Activated CD8-positive, alpha-beta memory T cell treated with anti-CD3 and anti-CD28 coated beads, Interleukin-2, amount 50 U/mL, for 24 hours (primary cell): Measurements from ENCODE around the gene SSC4D.
"Not testable (repeated sequence)": the region's sequence is repeated elsewhere in the genome, so short reads cannot be mapped to it uniquely, and the experiment has no call there.

ENCODE experiments used
- DNase-seq: peaks from one replicate; pipeline ENCODE4 v3.0.0-alpha.2; 2020; ENCODE audit errors: extremely low read depth

SSC4D gene

DNA sequence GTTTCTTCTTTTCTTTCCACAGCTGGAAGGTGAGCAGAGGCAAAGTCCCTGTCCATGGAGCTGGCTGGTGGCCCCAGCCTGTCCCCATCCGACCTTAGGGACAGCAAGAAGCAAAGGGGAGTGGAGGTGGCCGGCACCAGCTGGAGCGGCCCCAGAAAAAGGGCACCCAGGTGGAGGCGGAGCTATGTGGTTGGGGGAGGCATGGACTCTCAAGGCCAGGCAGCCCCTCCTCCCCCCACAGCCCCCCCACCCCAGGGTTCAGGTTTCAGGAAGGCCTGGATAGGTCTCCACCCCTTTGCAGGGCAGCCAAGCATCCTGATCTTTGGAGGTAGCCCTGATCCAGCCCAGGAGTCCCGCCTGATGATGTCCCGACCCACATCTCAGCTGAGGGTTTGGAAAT, at the start of gene SSC4D:
Gene SSC4D (minus strand): TSS at position 161 of the 400 bp plus-strand sequence. CDS start 5,258 bp downstream, outside the sequence.
- no peak for DNase-seq

DNA sequence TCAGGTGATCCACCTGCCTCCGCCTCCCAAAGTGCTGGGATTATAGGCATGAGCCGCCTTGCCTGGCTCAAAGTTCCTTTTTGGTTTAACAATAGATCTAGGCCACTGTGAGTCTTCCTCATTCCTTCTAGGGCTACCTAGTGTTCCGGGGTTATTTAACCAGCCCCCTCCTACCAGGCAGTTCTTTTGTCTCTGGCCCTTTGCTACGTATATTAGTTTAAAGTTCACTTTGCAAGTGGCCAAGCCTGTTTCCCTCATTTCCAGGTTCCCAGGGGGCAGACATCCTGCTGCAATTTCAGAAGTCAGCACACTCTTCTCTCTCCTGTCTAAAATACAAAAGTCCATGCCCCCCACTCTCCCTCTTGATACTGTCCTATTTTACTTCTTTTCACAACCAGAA, 49.0 kb upstream of the SSC4D start:
- DNase-seq, result not testable (repeated sequence)

DNA sequence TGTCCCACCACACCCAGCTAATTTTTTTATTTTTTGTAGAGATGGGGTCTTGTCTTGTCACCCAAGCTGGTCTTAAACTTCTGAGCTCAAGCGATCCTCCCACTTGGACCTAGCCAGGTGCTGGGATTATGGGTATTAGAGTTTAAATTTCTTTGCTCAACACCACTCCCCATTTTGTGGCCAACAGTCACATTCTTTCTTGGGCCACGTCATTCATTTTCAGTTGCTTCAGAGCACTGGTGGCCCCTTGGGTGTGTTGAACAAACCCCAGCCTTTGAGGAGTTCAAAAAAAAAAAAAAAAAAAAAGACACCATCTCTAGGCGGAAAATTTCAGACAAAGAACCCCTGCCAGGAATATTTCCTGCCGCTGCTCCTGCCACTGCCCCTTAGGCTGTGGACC, 47.5 kb upstream of the SSC4D start:
- not testable (repeated sequence) for DNase-seq

DNA sequence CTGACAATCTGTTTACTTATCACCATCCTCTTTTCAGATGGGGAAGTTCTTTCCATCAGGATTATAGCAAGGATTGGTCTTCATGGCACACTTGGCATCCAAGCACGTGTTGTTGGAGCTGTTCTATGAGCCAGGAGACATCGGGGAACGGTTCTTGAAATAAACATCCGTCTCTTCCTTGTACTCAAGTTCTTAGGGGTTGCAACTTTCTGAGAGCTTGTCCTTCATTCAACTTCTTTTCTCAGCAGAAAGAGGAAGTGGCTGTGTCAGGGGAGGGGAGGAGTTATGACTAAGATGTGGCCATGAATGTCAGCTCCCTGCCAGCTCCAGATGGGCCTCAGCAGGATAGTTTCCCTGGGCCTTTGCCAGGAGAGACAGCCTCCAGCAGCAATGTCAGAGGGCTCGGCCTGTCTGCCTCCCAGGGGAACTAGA, 36.1 kb upstream of the SSC4D start:
- not testable (repeated sequence) for DNase-seq

DNA sequence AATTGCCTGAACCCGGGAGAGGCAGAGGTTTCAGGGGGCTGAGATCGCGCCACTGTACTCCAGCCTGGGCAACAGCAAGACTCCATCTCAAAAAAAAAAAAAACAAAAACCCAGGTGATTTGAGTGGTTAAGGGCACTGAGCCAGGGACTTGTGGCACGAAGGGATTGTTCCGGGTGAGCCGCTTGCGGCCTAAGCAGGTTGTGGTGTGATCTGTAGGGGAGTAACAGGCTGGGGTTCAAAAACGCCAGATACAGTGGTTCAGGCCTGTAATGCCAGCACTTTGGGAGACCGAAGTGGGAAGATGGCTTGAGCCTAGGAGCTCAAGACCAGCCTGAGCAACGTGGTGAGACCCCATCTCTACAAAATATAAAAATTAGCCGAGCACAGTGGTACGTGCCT, 34.3 kb upstream of the SSC4D start:
- not testable (repeated sequence) for DNase-seq

DNA sequence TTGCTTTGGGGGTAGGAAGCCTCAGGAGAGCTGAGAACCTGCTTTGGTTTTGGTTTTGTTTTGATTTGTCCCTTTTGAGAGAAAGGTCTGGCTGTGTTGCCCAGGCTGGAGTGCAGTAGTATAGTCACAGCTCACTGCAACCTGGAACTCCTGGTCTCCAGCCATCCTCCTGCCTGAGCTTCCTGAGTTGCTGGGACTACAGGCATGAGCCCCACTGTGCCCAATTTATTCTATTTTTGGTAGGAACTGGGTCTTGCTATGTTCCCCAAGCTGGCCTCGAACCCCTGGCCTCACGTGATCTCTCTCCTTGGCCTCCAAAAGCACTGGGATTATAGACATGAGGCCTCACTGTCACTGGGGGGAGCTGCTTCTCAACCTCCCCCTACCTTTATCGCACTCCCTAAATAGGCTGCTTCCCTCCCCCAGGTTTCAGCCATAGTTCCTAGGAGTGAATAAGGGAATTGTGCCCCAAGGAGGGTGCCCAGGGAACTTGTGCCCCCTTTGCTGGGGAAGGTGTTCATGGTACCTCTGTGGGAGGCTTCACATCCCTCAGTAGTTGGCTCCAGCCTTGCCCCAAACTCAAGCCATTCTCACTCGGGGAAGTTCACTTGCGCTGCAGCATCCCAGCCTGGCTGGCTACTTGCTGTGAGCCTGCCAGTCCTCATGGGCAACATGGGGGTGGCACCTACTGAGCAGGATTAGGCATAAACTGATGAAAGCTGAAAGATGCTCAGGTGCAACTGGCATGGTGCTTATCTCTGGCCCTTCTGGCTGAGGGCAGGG, 33.4 kb upstream of the SSC4D start:
- DNase-seq, result not testable (repeated sequence)

DNA sequence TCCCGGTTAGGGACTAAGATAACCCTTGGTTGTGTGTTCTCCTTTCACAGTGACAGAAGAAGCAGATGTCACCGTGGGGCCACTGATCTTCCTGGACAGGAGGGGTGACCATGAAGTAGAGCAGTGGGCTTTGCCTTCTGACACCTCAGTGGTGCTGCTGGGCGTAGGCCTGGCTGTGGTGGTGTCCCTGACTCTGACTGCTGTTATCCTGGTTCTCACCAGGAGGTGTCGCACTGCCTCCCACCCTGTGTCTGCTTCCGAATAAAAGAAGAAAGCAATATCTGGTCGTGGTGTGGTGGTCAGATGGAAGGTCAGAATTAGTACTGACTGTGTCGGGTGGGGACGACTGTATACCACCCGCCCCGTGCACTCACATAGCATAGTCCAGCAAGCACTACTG, 32.3 kb upstream of the SSC4D start:
- not testable (repeated sequence) for DNase-seq

DNA sequence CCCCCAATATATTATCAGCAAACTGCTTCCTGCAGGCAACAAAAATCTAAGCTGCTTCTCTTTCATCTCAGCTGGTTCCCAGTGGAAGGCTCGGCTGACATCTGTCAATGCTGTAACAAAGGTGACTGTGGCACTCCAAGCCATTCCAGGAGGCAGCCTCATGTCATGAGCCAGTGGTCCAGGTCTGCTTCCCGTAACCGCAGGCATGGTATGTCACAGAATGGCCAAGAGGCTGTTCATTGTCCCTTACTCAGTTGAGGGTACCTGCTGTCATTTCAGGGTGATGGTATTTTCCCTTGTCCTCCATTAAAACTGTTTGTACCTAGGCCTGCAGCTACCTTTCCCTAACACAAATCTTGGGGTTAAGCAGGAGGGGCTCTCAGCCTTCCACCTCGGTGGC, 30.9 kb upstream of the SSC4D start:
- DNase-seq, result not testable (repeated sequence)

DNA sequence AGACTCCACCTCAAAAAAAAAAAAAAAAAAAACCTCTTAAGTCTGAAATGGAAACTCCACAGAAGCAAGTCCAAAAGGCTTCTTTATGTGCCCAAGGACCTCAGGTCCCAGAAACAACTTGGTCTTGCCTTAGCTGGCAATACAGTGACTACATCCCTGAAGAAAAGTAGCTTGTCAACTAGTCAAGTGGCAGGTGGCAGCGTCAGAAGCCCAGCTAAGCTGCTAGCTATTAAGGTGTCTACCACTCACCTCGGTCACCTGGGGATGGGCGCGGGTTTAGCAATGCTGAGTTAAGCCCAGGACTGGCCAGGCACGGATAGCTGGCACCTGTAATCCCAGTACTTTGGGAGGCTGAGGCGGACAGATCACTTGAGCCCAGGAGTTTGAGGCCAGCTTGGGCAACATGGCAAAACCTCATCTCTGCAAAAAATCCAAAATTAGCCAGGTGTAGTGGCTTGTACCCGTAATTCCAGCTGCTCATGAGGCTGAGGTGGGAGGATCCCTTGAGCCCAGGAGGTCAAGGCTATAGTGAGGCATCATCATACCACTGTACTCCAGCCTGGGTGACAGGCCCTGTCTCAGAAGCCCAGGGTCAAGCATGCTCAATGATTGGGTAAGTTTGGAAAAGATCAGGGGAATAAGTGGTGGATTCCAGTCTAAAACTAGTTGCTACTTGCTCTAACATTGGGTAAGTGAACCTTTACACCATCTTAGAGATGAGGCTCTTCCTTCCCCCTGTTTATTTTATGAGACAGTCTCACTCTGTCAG, 29.8 kb upstream of the SSC4D start:
- DNase-seq, result not testable (repeated sequence)

DNA sequence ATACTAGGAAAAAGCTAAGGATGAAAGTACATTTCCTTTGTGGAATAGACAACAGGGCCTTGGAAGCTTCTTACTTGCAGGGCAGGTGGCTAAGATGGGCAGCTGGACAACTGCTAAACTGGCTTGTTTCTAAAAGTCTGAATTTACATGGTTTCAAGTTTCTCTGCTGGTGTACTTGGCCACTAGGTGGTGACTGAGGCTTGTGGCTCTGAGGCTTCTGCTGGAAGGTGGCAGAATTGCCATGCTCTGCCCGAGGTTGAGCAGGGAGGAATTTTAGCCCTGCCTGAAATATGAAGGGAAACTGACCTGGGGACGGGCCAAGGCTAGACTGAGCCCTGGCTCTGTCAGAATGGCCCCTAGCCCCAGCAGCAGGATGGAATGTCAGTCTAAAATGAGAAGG, 28.4 kb upstream of the SSC4D start:
- DNase-seq, result peak; percentile 38

DNA sequence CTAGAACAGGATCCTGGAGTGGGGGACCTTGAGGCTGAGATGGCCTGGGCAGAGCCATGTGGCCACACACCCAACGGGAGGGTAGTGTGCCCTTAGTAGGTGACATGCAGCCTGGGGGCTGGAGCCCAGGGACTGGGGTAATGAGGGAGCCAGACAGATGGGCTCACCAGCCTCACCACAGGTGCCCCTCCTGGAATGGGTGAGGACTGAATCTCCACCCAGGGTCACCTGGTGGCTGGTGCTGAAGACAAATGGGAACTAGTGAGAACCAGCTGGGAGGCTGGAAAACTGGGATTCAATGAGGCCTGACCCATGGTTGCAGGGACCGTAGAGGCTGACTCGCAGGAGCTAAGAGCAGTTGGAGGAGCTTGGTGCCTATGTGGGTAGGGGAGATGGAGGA, 21.3 kb upstream of the SSC4D start:
- DNase-seq, result no peak

DNA sequence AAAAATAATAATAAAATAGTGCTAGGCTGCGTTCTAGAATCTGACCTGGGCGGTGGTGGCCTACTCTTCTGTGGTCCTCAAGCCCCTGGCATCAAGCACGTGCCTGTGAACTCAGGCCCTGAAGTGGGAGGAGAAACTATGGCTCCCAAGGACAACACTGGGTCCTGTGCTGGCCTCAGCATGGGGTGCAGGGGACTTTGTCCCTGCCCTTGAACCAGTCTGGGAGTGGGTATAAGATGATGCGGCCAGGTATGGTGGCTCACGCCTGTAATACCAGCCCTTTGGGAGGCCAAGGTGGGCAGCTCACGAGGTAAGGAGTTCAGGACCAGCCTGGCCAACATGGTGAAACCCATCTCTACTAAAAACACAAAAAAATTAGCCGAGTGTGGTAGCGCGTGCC, 20.7 kb upstream of the SSC4D start:
- DNase-seq, result no peak

DNA sequence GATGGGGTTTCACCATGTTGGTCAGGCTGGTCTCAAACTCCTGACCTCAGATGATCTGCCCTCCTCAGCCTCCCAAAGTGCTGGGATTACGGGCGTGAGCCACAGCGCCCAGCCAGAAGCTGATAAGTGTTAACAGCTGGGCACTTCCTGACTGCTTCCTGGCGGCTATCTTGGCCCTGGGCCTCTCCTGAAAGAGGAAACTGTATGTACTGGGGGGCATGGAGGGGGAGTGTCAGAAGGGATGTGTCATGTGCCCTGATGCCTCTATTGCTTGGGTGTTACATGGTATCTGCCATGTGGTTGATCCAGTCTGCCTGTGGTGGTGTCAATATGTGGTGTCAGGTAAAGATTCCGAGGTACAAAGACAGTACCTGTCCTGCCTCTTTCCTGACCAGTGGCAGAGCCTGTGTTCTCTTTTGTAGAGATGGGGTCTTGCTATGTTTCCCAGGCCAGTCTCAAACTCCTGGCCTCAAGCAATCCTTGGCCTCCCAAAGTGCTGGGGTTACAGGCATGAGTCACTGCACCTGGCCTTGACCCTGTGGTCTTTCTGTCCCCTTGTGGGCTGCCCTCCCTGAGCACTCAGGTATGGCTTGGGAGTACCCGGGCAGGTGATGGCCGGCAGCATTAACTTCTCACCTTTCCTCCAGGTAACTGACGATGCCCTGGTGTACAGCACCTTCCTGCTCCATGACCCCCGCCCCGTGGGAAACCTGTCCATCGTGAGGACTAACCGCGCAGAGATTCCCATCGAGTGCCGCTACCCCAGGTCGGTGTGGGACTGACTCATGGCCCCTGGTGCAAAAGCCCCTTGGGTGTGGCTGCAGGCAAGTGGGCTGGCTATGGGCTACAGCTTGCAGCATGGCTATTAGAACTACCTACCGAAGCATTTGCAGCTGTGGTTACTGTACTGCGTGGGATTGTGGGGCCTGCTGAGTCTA, 19.6 kb upstream of the SSC4D start:
- no peak for DNase-seq

DNA sequence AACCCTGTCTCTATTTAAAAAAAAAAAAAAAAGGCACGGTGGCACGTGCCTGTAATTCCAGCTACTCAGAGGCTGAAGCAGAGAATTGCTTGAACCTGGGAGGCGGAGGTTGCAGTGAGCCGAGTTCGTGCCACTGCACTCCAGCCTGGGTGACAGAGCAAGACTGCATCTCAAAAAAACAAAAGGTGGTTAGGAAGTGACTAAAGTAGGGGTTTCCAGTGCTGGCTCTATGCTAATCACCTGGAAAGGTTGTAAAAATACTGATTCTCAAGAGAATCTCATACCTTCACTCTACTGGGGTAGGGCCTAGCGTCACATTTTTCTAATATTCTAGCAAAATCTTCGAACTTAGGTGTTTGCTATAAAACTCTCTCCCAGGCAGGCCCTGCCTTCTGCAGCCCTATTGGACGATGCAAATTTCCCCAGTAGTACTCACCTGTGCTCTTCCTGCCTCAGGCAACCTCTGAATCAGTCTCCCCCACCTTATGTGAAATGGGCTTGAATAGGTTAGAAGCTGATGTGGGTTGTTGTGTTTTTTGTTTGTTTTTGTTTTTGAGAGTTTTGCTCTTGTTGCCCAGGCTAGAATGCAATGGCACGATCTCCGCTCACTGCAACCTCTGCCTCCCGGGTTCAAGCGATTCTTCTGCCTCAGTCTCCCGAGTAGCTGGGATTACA, 18.8 kb upstream of the SSC4D start:
- DNase-seq, result no peak

DNA sequence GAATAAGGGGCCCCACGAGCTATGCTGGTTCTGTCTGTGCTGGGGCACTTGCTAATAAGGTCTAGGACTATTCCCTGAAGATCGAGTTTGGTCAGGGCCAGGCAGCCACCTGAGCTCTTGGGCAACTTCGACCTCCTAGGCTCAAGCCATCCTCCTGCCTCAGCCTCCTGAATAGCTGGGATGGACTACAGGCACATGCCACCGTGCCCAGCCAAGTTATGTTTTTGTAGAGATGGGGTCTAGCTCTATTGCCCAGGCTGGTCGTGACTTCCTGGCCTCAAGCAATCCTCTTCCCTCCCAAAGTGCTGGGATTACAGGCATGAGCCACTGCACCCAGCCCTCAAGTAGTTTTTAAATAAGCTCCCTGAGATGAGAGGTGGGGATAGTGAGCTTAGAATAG, 18.1 kb upstream of the SSC4D start:
- no peak for DNase-seq

DNA sequence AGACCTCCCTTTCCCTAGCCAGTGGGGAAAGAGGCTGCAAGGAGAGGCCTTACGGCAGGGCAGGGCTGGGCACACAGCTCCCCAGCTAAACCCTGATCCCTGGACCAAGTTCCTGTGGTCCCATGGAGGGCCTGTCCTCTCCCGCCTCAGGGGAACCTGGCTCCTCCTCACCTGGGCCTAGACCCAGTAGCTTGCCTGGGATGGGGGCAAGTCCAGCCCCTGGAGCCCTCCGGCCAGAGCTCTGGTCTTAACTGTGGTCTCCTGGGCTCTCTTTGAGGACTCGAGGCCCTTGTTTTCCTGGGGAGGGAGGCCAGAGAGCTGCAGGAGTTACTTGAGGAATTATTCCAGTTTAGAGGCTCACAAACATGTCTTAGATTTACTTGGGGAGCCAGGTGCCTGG, 16.7 kb upstream of the SSC4D start:
- no peak for DNase-seq

DNA sequence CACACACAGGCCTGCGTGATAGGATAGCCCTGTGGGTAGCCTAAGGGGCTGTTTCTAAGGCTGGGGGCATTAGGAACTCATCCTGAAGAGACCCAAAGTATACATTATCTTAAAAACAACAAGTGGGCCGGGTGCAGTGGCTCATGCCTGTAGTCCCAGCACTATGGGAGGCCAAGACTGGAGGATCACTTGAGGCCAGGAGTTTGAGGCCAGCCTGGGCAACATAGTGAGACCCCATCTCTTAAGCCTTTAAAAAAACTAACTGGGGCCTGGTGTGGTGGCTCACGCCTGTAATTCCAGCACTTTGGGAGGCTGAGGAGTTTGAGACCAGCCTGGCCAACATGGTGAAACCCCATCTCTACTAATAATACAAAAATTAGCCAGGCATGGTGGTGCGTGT, 16.1 kb upstream of the SSC4D start:
- DNase-seq, result not testable (repeated sequence)

DNA sequence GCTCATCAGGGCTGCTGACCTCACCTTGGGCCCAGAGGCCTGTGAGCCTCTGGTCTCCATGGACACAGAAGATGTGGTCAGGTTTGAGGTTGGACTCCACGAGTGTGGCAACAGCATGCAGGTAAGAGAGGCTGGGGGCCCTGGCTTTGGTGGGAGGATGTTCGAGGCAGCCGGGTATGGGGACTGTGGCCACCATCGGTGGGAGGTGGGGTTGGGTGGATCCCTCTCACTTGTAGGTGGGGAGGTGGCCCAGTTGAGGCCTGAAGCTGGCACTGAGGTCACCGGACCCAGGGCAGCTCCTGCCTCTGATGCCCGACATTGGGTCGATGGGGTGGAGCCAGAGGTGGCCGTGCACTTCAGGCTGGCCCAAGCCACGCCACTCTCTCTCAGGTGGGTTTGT, 15.7 kb upstream of the SSC4D start:
- no peak for DNase-seq

DNA sequence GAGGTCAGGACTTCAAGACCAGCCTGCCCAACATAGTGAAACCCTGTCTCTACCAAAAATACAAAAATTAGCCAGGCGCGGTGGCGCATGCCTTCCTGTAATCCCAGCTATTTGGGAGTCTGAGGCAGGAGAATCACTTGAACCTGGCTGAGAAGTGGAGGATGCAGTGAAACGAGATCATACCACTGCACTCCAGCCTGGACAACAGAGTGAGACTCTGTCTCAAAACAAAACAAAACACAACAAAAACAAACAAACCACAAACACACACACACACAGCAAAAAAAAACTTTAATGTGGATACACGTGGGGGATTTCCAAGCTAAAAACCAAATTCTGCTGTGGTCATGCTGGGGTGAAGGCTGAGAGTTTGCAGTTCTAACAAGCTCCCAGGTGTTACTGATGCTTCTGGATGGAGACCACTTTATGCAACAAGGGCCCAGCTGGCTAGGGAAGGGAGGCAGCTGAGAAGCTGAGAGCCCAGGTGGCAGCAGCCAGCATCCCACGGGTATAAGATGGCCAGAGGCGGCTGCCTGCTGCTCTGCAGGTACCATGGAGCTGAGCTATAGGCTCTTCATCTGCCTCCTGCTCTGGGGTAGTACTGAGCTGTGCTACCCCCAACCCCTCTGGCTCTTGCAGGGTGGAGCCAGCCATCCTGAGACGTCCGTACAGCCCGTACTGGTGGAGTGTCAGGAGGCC, 15.1 kb upstream of the SSC4D start, which contains the start of gene ZP3:
Gene ZP3 (plus strand): TSS at position 538 of the 699 bp plus-strand sequence. CDS start 15 bp downstream, at position 553.
- no peak for DNase-seq

DNA sequence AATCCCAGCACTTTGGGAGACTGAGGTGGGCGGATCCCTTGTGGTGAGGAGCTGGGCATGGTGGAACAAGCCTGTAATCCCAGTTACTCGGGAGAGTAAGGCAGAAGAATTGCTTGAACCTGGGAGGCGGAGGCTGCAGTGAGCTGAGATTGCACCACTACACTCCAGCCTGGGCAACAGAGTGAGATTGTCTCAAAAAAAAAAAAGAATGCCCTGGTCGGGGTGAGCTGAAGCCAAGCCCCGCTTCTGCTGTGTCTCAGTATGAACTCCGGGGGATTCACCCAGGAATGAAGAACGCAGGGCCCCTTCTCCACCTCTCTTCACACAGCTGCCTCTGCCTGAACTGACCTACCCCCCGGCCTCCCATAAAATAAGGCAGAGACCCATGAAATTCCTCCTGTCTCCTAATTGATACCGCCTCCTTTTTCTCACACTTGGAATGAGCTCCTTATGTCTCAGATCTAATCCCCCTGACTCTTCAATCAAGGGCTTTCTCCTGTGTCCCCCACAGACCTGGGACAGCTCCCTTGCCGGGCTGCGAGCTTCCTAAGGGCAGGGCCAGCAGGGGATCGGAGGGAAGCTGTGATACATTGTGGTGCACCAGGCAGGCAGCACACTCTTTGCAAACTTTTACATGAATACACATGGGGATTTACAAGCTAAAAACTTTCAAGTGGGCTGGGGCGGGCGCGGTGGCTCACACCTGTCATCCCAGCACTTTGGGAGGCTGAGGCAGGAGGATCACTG, 14.3 kb upstream of the SSC4D start:
- no peak for DNase-seq
